ENCODE measurements around the gene HSDL1.

HSDL1 gene

GRCh38 chr16:84181144-84181915 lies 36.4 kb upstream of the HSDL1 start:
- H3K36me3 ChIP-seq (replicated peaks), result peaks cover 27% of the 10 kb centered on the region
- no peak for DNase-seq (ENCODE audit: low spot score in 2 of 2)
- peaks cover 4% of the 10 kb centered on the region for H3K4me1 ChIP-seq
- H3K27me3 ChIP-seq (ENCODE audit: low read depth), result no peaks in the 10 kb centered on the region
- H3K4me3 ChIP-seq, result no peak overlapping the region
- no peaks in the 10 kb centered on the region for H3K9me3 ChIP-seq
- in situ Hi-C loops (cut with MboI; ENCODE audit: low sequenced_read_pairs), result loop anchor here (10.0 kb wide), 1 partner anchor 97 kb away; no protein-coding TSS in a partner anchor

GRCh38 chr16:84180519-84181140 lies 35.7 kb upstream of the HSDL1 start:
- in situ Hi-C loops (cut with MboI; ENCODE audit: low sequenced_read_pairs), result loop anchor here (10.0 kb wide), 1 partner anchor 96 kb away; no protein-coding TSS in a partner anchor
- no peak for DNase-seq (ENCODE audit: low spot score in 2 of 2)
- Histone ChIP-seq H3K36me3 (replicated peaks) (peaks cover 27% of the 10 kb centered on the region), H3K9me3 (no peaks in the 10 kb centered on the region), H3K4me1 (peaks cover 4% of the 10 kb centered on the region; the same call in 1 of the 2 replicates), H3K4me3 (no peak overlapping the region), H3K27me3 (ENCODE audit: low read depth) (no peaks in the 10 kb centered on the region)

GRCh38 chr16:84179612-84180320 lies 34.8 kb upstream of the HSDL1 start:
- Histone ChIP-seq H3K9me3 (no peaks in the 10 kb centered on the region), H3K4me1 (peaks cover 4% of the 10 kb centered on the region; the same call in 1 of the 2 replicates), H3K36me3 (replicated peaks) (peaks cover 27% of the 10 kb centered on the region), H3K27me3 (ENCODE audit: low read depth) (no peaks in the 10 kb centered on the region), H3K4me3 (no peak overlapping the region)
- DNase-seq (ENCODE audit: low spot score in 2 of 2), result no peak
- in situ Hi-C loops (cut with MboI; ENCODE audit: low sequenced_read_pairs), result loop anchor here (10.0 kb wide), 1 partner anchor 95 kb away; no protein-coding TSS in a partner anchor

- H3K4me3 ChIP-seq, result no peak overlapping the region
- H3K4me1 ChIP-seq, result peaks cover 4% of the 10 kb centered on the region; the same call in 1 of the 2 replicates
- in situ Hi-C loops (cut with MboI; ENCODE audit: low sequenced_read_pairs), result no loop called here
- H3K36me3 ChIP-seq (replicated peaks), result peaks cover 23% of the 10 kb centered on the region
- H3K9me3 ChIP-seq, result no peaks in the 10 kb centered on the region
- DNase-seq (ENCODE audit: low spot score in 2 of 2), result no peak
- H3K27me3 ChIP-seq (ENCODE audit: low read depth), result no peaks in the 10 kb centered on the region
Measured at GRCh38 chr16:84178892-84179611, 34.1 kb upstream of the HSDL1 start.

- H3K36me3 ChIP-seq (replicated peaks), result peaks cover 23% of the 10 kb centered on the region
- no peaks in the 10 kb centered on the region for H3K27me3 ChIP-seq (ENCODE audit: low read depth)
Measured at GRCh38 chr16:84178146-84178765, 33.3 kb upstream of the HSDL1 start.

GRCh38 chr16:84177741-84178073 lies 32.7 kb upstream of the HSDL1 start:
- H3K4me3 ChIP-seq, result no peak overlapping the region
- H3K27me3 ChIP-seq (ENCODE audit: low read depth), result no peaks in the 10 kb centered on the region
- peaks cover 23% of the 10 kb centered on the region for H3K36me3 ChIP-seq (replicated peaks)
- in situ Hi-C loops (cut with MboI; ENCODE audit: low sequenced_read_pairs), result no loop called here
- H3K9me3 ChIP-seq, result no peaks in the 10 kb centered on the region
- peaks cover 4% of the 10 kb centered on the region; the same call in 1 of the 2 replicates for H3K4me1 ChIP-seq
- no peak for DNase-seq (ENCODE audit: low spot score in 2 of 2)

More at GRCh38 chr16:84178146-84178765, 33.3 kb upstream of the HSDL1 start:
- H3K9me3 ChIP-seq, result no peaks in the 10 kb centered on the region
- H3K4me3 ChIP-seq, result no peak overlapping the region
- in situ Hi-C loops (cut with MboI; ENCODE audit: low sequenced_read_pairs), result no loop called here
- DNase-seq (ENCODE audit: low spot score in 2 of 2), result no peak
- peaks cover 4% of the 10 kb centered on the region; the same call in 1 of the 2 replicates for H3K4me1 ChIP-seq

- Histone ChIP-seq H3K9me3 (no peaks in the 10 kb centered on the region), H3K36me3 (replicated peaks) (peaks cover 19% of the 10 kb centered on the region), H3K27me3 (ENCODE audit: low read depth) (no peaks in the 10 kb centered on the region), H3K4me1 (peaks cover 4% of the 10 kb centered on the region; the same call in 1 of the 2 replicates), H3K4me3 (no peak overlapping the region)
- no peak for DNase-seq (ENCODE audit: low spot score in 2 of 2)
- in situ Hi-C loops (cut with MboI; ENCODE audit: low sequenced_read_pairs), result no loop called here
Measured at GRCh38 chr16:84176192-84177053, 31.4 kb upstream of the HSDL1 start.

GRCh38 chr16:84175350-84176081 lies 30.5 kb upstream of the HSDL1 start:
- H3K4me1 ChIP-seq, result peaks cover 4% of the 10 kb centered on the region; the same call in 1 of the 2 replicates
- no peak for DNase-seq (ENCODE audit: low spot score in 2 of 2)
- in situ Hi-C loops (cut with MboI; ENCODE audit: low sequenced_read_pairs), result no loop called here
- H3K4me3 ChIP-seq, result no peak overlapping the region
- peaks cover 19% of the 10 kb centered on the region for H3K36me3 ChIP-seq (replicated peaks)
- no peaks in the 10 kb centered on the region for H3K9me3 ChIP-seq
- H3K27me3 ChIP-seq (ENCODE audit: low read depth), result no peaks in the 10 kb centered on the region

- in situ Hi-C loops (cut with MboI; ENCODE audit: low sequenced_read_pairs), result no loop called here
- H3K36me3 ChIP-seq (replicated peaks), result peaks cover 15% of the 10 kb centered on the region
Measured at GRCh38 chr16:84174396-84174795, 29.4 kb upstream of the HSDL1 start.

GRCh38 chr16:84169765-84170310 lies 24.9 kb upstream of the HSDL1 start:
- in situ Hi-C loops (cut with MboI; ENCODE audit: low sequenced_read_pairs), result no loop called here
- Histone ChIP-seq H3K4me3 (no peak overlapping the region), H3K4me1 (no peaks in the 10 kb centered on the region), H3K36me3 (replicated peaks) (no peaks in the 10 kb centered on the region), H3K9me3 (no peaks in the 10 kb centered on the region), H3K27me3 (ENCODE audit: low read depth) (peaks cover 8% of the 10 kb centered on the region; the same call in 1 of the 2 replicates)
- DNase-seq (ENCODE audit: low spot score in 2 of 2), result no peak

More at GRCh38 chr16:84174396-84174795, 29.4 kb upstream of the HSDL1 start:
- Histone ChIP-seq H3K4me1 (peaks cover 4% of the 10 kb centered on the region; the same call in 1 of the 2 replicates), H3K4me3 (no peak overlapping the region), H3K27me3 (ENCODE audit: low read depth) (no peaks in the 10 kb centered on the region), H3K9me3 (no peaks in the 10 kb centered on the region)
- DNase-seq (ENCODE audit: low spot score in 2 of 2), result no peak

- H3K4me3 ChIP-seq, result no peak overlapping the region
- H3K27me3 ChIP-seq (ENCODE audit: low read depth), result peaks cover 10% of the 10 kb centered on the region; the same call in 1 of the 2 replicates
- H3K36me3 ChIP-seq (replicated peaks), result no peaks in the 10 kb centered on the region
- H3K4me1 ChIP-seq, result no peaks in the 10 kb centered on the region
- no peaks in the 10 kb centered on the region for H3K9me3 ChIP-seq
- in situ Hi-C loops (cut with MboI; ENCODE audit: low sequenced_read_pairs), result no loop called here
- DNase-seq (ENCODE audit: low spot score in 2 of 2), result no peak
Measured at GRCh38 chr16:84166796-84167695, 22.1 kb upstream of the HSDL1 start.
